K562 (cell line): ENCODE results near the gene SLC34A1. TPM values are rescaled to one million over a fixed set of nuclear protein-coding genes. Genes with fewer than 3 reads are reported as not detected.

ENCODE experiments used
- ATAC-seq: fragments of 200-7000 bp; cut with Tn5 transposase; 3 replicates; pipeline ENCODE4 v1.9.1; 2020; ENCODE audit warnings: moderate library complexity
- BruUV-seq: library from RNA; stranded (reverse); fragments of 400-500 nt; replicated peaks from 2 replicates; lab custom pipeline; 2021; lab: Mats Ljungman, UMichigan
- CTCF ChIA-PET: fragments of 300-600 bp; formaldehyde crosslinking; extraction: SDS; loops from one replicate; lab custom pipeline; 2021; ENCODE audit warnings: low intra/inter-chr PET ratio; lab: Yijun Ruan, JAX
- POLR2A ChIA-PET: fragments of 300-600, 350-650 bp; sonication (Branson Sonifier 250); formaldehyde crosslinking; extraction: SDS; loops from one replicate; lab custom pipeline; 2021; ENCODE audit warnings: antibody characterized with exemption, inconsistent platforms; lab: Yijun Ruan, JAX
- DNase-seq, 4 experiments: peaks; one replicate each; pipeline versions ENCODE4 v3.0.0 to v3.0.0-alpha.2; 2011 to 2018; ENCODE audit warnings: low spot score in 3 of 4, mixed read lengths in 3 of 4; ENCODE audit errors: extremely low read depth in 1 of 4
- FAIRE-seq: peaks from 2 replicates; lab custom pipeline; 2011; peaks lifted over from hg19 to GRCh38; lab: Jason Lieb, UNC
- H2AFZ ChIP-seq: 2 replicates; pipeline ENCODE4 v1.6.0; 2011; ENCODE audit warnings: low read depth, low read length, control low read depth, inconsistent platforms
- H3K27ac ChIP-seq: fragments of 200-600 bp; 3 replicates; pipeline ENCODE4 v1.8.0; 2011; ENCODE audit warnings: low read depth, mild to moderate bottlenecking, control low read depth, inconsistent platforms, low read length, moderate library complexity, mixed read lengths; ENCODE audit errors: extremely low read depth
- H3K27me3 ChIP-seq, 2 experiments: fragments of 300-600 bp in 1 of 2; 2 replicates in 1 of 2; 3 replicates in 1 of 2; pipeline versions ENCODE4 v1.6.0 to v1.8.0; 2011; ENCODE audit warnings: inconsistent platforms in 2 of 2, low read length in 2 of 2, mild to moderate bottlenecking in 1 of 2, mixed read lengths in 1 of 2, moderate library complexity in 1 of 2; ENCODE audit not compliant: control insufficient read depth in 2 of 2, insufficient read depth in 2 of 2
- H3K36me3 ChIP-seq: fragments of 300-600 bp; 3 replicates; pipeline ENCODE4 v1.8.0; 2011; ENCODE audit warnings: mild to moderate bottlenecking, low read length, inconsistent platforms; ENCODE audit not compliant: control insufficient read depth, insufficient read depth
- H3K4me1 ChIP-seq, 2 experiments: fragments of 200-600 bp in 1 of 2; replicated peaks in 1 of 2; 2 replicates in 1 of 2; 3 replicates in 1 of 2; pipeline versions ENCODE4 v1.5.1 to v1.8.0; 2011; ENCODE audit warnings: inconsistent platforms in 2 of 2, low read length in 2 of 2, mild to moderate bottlenecking in 1 of 2, mixed read lengths in 1 of 2, moderate library complexity in 1 of 2; ENCODE audit not compliant: control insufficient read depth in 2 of 2, insufficient read depth in 2 of 2
- H3K4me2 ChIP-seq: 2 replicates; pipeline ENCODE4 v1.6.1; 2011; ENCODE audit warnings: low read length, control low read depth, inconsistent platforms, mixed read lengths; ENCODE audit not compliant: insufficient read depth
- H3K4me3 ChIP-seq: fragments of 200-600 bp; sonication (generic), shearing (Covaris generic); 2 replicates; pipeline ENCODE4 v1.5.1; 2016; ENCODE audit warnings: control low read depth, inconsistent platforms
- H3K79me2 ChIP-seq: fragments of 200-600 bp; 3 replicates; pipeline ENCODE4 v1.8.0; 2011; ENCODE audit warnings: low read length, inconsistent platforms; ENCODE audit not compliant: control insufficient read depth, insufficient read depth
- H3K9ac ChIP-seq, 2 experiments: 2 replicates each; pipeline versions ENCODE4 v1.6.0 to v1.6.1; 2011; ENCODE audit warnings: low read depth in 2 of 2, low read length in 2 of 2, control low read depth in 1 of 2, inconsistent platforms in 1 of 2, mild to moderate bottlenecking in 1 of 2, mixed read lengths in 1 of 2; ENCODE audit not compliant: insufficient read depth in 1 of 2
- H3K9me1 ChIP-seq: one replicate; pipeline ENCODE4 v1.6.0; 2011; ENCODE audit warnings: inconsistent platforms, mild to moderate bottlenecking, low read length, moderate library complexity; ENCODE audit not compliant: control insufficient read depth, insufficient read depth
- H3K9me3 ChIP-seq: replicated peaks from 2 replicates; pipeline ENCODE4 v1.5.1; 2011; ENCODE audit warnings: low read depth, low read length, inconsistent platforms; ENCODE audit not compliant: control insufficient read depth, insufficient read depth
- H4K20me1 ChIP-seq: replicated peaks from 2 replicates; pipeline ENCODE4 v1.6.1; 2011; ENCODE audit warnings: low read length, inconsistent platforms, mixed read lengths; ENCODE audit not compliant: control insufficient read depth, insufficient read depth
- ATF1 ChIP-seq, 2 experiments: fragments of 450-650 bp in 1 of 2; IDR thresholded peaks; 2 replicates each; pipeline ENCODE4 v1.6.1; 2016; ENCODE audit warnings: missing compliant biosample characterization in 1 of 2, missing genetic modification characterization in 1 of 2
- CREB3 ChIP-seq: fragments of 450-650 bp; conservative IDR thresholded peaks from 2 replicates; pipeline ENCODE4 v1.6.1; 2016; ENCODE audit warnings: missing genetic modification characterization, low read depth, mild to moderate bottlenecking, missing compliant biosample characterization, moderate library complexity
- DACH1 ChIP-seq: fragments of 450-650 bp; IDR thresholded peaks from 2 replicates; pipeline ENCODE4 v1.6.1; 2018; ENCODE audit not compliant: partially characterized antibody
- MYC ChIP-seq, 2 experiments: fragments of 250-450 bp in 1 of 2; sonication (Bioruptor Pico) in 1 of 2; IDR thresholded peaks; 2 replicates each; pipeline versions ENCODE4 v1.5.1 to v1.6.1; 2012 to 2021; ENCODE audit warnings: low read depth in 2 of 2, borderline replicate concordance in 1 of 2, improper control_type of control experiment in 1 of 2, low read length in 1 of 2, mild to moderate bottlenecking in 1 of 2, moderate library complexity in 1 of 2
- PHB2 ChIP-seq: fragments of 450-650 bp; IDR thresholded peaks from 2 replicates; pipeline ENCODE4 v1.6.1; 2017; ENCODE audit warnings: low read depth
- PRDM10 ChIP-seq: fragments of 450-650 bp; IDR thresholded peaks from 2 replicates; pipeline ENCODE4 v1.6.1; 2018; ENCODE audit not compliant: partially characterized antibody
- SLC30A9 ChIP-seq: fragments of 250-450 bp; sonication (Bioruptor Pico); IDR thresholded peaks from 2 replicates; pipeline ENCODE4 v1.8.0; 2022; ENCODE audit warnings: mild to moderate bottlenecking, moderate library complexity
- TRIM25 ChIP-seq: fragments of 450-650 bp; IDR thresholded peaks from 2 replicates; pipeline ENCODE4 v1.7.0; 2016; ENCODE audit warnings: borderline replicate concordance
- ZBTB7A ChIP-seq: IDR thresholded peaks from 2 replicates; pipeline ENCODE4 v1.6.1; 2011; ENCODE audit warnings: low read depth, mild to moderate bottlenecking, low read length, moderate library complexity, borderline replicate concordance; ENCODE audit not compliant: control insufficient read depth
- ZFPM2 ChIP-seq: fragments of 250-450 bp; sonication (Bioruptor Pico); IDR thresholded peaks from 2 replicates; pipeline ENCODE4 v1.5.1; 2022; ENCODE audit warnings: mild to moderate bottlenecking
- ZNF121 ChIP-seq: sonication (generic); formaldehyde crosslinking; conservative IDR thresholded peaks from 2 replicates; pipeline ENCODE4 v1.8.0; 2022; ENCODE audit warnings: missing genetic modification reagents
- ZNF133 ChIP-seq: fragments of 250-450 bp; sonication (Bioruptor Pico); IDR thresholded peaks from 2 replicates; pipeline ENCODE4 v1.4.0; 2020; ENCODE audit warnings: mild to moderate bottlenecking
- ZNF146 ChIP-seq: IDR thresholded peaks from one replicate; pipeline ENCODE4 v1.6.1; 2018; ENCODE audit warnings: missing compliant biosample characterization; ENCODE audit not compliant: unreplicated experiment
- ZNF282 ChIP-seq: sonication (generic); formaldehyde crosslinking; IDR thresholded peaks from 2 replicates; pipeline ENCODE4 v1.8.1; 2023; ENCODE audit warnings: missing genetic modification reagents
- WGBS: fragments of 100-300 bp; shearing (Covaris generic); methylation state at CpG from one replicate; pipeline ENCODE4 v1.1.6; 2016; ENCODE audit warnings: low coverage, mixed read lengths; ENCODE audit not compliant: insufficient coverage; ENCODE audit errors: missing lambda C conversion rate; 5-methylcytosine and 5-hydroxymethylcytosine counted together
- in situ Hi-C: fragments of 300-500 bp; cut with MboI; formaldehyde crosslinking; loops from 4 replicates; pipeline ENCODE4 v1.15.0; 2018; ENCODE audit warnings: inconsistent platforms, mixed read lengths
- intact Hi-C: fragments of 100-400 bp; cut with micrococcal nuclease; formaldehyde crosslinking; loops from 2 replicates; pipeline ENCODE4 v1.14.2; 2022
- polyA plus RNA-seq, 8 experiments: library from polyadenylated mRNA; depleted of rRNA in 4 of 8; stranded (reverse) in 5 of 8; unstranded in 3 of 8; fragments of >200 nt; fragmentation: Nextera tagmentation in 2 of 8; fragmentation: Illumina TruSeq in 1 of 8; extraction: Ambion mirVana in 2 of 8; extraction: Trizol in 1 of 8; gene quantifications; 2 replicates each; pipeline versions ENCODE4 v1.2.1 to v1.2.3, GENCODE V29; 2011 to 2014; ENCODE audit warnings: inconsistent platforms in 1 of 8, missing spikeins in 1 of 8
- total RNA-seq, 7 experiments: library from RNA; depleted of rRNA in 6 of 7; stranded (reverse); fragments of >200 nt in 6 of 7; fragmentation: Illumina TruSeq in 2 of 7; extraction: Trizol in 2 of 7; gene quantifications; 2 replicates each; pipeline versions ENCODE4 v1.2.1 to v1.2.3, GENCODE V29; 2011 to 2021; ENCODE audit warnings: low replicate concordance in 1 of 7

SLC34A1 gene
- total and polyA plus RNA-seq, 9 of the 15 experiments (the other 6 are each of a cell fraction or from before 2014, with no cell fraction given) = not detected

GRCh38 chr5:177365845-177366527, 18.2 kb upstream of the SLC34A1 start:
- in situ Hi-C loops = no loop called here
- 58% methylated on average over 9 of the region's 14 CpGs for WGBS
- ATAC-seq (no peak), DNase-seq (peak in 2 of 4 experiments; percentile 47 to 52), FAIRE-seq (no peak)
- H3K9ac ChIP-seq = peak overlapping the region; percentile 79 to 95
- POLR2A ChIA-PET = interaction anchor here (0.6 to 3.0 kb wide), 7 partner anchors 13 to 232 kb away, joined by 3 to 18 read pairs (median 4); partner anchors contain the start of gene LMAN2
- H3K4me3 ChIP-seq = peak overlapping the region; percentile 57
- H3K4me1 ChIP-seq = peaks cover 69 to 87% of the 10 kb centered on the region in 2 experiments
- BruUV-seq = no TSS peak
- CTCF ChIA-PET = no interaction called here
- H3K9me3 ChIP-seq = no peaks in the 10 kb centered on the region
- peaks cover 24% of the 10 kb centered on the region for H3K79me2 ChIP-seq
- peak overlapping the region; percentile 89 for H3K4me2 ChIP-seq
- no peaks in the 10 kb centered on the region for H4K20me1 ChIP-seq
- intact Hi-C loops = loop anchor here (10.0 kb wide), 1 partner anchor 251 kb away; no protein-coding TSS in a partner anchor
- H3K9me1 ChIP-seq = peaks cover 4% of the 10 kb centered on the region
- peak overlapping the region; percentile 94 for H3K27ac ChIP-seq
- H2AFZ ChIP-seq = peak overlapping the region; percentile 93
- peaks cover 24% of the 10 kb centered on the region; the same call in 2 of the 3 replicates for H3K36me3 ChIP-seq
- H3K27me3 ChIP-seq = no peaks in the 10 kb centered on the region
- TF ChIP-seq ZNF133 (no peak), ZFPM2 (no peak), SLC30A9 (no peak), TRIM25 (0 out of 2 replicates have a peak, but pooled peaks have one; percentile 64), ZNF282 (CRISPR knock-in tag) (0 out of 2 replicates have a peak, but pooled peaks have one; percentile 24), ATF1 (CRISPR knock-in tag; IDR thresholded peaks at IDR 0.05) (no peak), ATF1 (tag; IDR thresholded peaks at IDR 0.05) (no peak), PRDM10 (peak; percentile 95), MYC (IDR thresholded peaks at IDR 0.05; ENCODE audit: low read depth, low read length) (no peak), MYC (CRISPR knock-in tag; IDR thresholded peaks at IDR 0.05; ENCODE audit: borderline replicate concordance, low read depth) (no peak), PHB2 (no peak), ZNF121 (CRISPR knock-in tag) (no peak), ZBTB7A (peak; percentile 37; the same call in 1 of the 2 replicates), ZNF146 (CRISPR knock-in tag) (no peak), DACH1 (no peak), CREB3 (tag) (no peak)
